PC-3 (cell line): ENCODE measurements around the gene ENPP7. TPM values are rescaled to one million over a fixed set of nuclear protein-coding genes. Genes with fewer than 3 reads are reported as not detected.
A peak's percentile ranks its signal among the peaks of the same experiment; 100 is the strongest.

Experiments
- ATAC-seq: fragments of 200-7000 bp; cut with Tn5 transposase; 2 replicates; pipeline ENCODE4 v1.9.1; 2020; ENCODE audit warnings: mild to moderate bottlenecking, moderate library complexity
- BruUV-seq: library from RNA; stranded (reverse); fragments of 400-500 nt; replicated peaks from 2 replicates; lab custom pipeline; 2021; lab: Mats Ljungman, UMichigan
- CTCF ChIA-PET: fragments of 300-600 bp; sonication (Branson Sonifier 250); formaldehyde crosslinking; loops from one replicate; lab custom pipeline; 2022; ENCODE audit warnings: antibody characterized with exemption; lab: Charles Lee
- POLR2A ChIA-PET: fragments of 300-600 bp; sonication (Branson Sonifier 250); formaldehyde crosslinking; loops from one replicate; lab custom pipeline; 2022; ENCODE audit warnings: antibody characterized with exemption; ENCODE audit not compliant: unreplicated experiment; lab: Charles Lee
- DNase-seq: peaks from one replicate; pipeline ENCODE4 v3.0.0-alpha.2; 2015
- H2AFZ ChIP-seq: fragments of 300-600 bp; sonication (generic); 2 replicates; pipeline ENCODE4 v1.6.0; 2016; ENCODE audit warnings: antibody characterized with exemption, low read length
- H3F3A ChIP-seq: fragments of 300-600 bp; sonication (generic); one replicate; pipeline ENCODE4 v1.6.0; 2017; ENCODE audit warnings: antibody characterized with exemption, low read length, control low read depth, mild to moderate bottlenecking; ENCODE audit not compliant: unreplicated experiment
- H3K27ac ChIP-seq: fragments of 300-600 bp; sonication (generic); 2 replicates; pipeline ENCODE4 v1.5.1; 2016; ENCODE audit warnings: mild to moderate bottlenecking, low read length
- H3K27me3 ChIP-seq: fragments of 300-600 bp; sonication (generic); 2 replicates; pipeline ENCODE4 v1.6.1; 2016; ENCODE audit warnings: low read length, mixed read lengths
- H3K36me3 ChIP-seq: fragments of 300-600 bp; sonication (generic); 2 replicates; pipeline ENCODE4 v1.6.1; 2016; ENCODE audit warnings: low read depth, mixed run types, low read length, mixed read lengths
- H3K4me1 ChIP-seq: fragments of 300-600 bp; sonication (generic); 2 replicates; pipeline ENCODE4 v1.5.1; 2016; ENCODE audit warnings: low read length; ENCODE audit not compliant: insufficient read depth
- H3K4me2 ChIP-seq: fragments of 300-600 bp; sonication (generic); 2 replicates; pipeline ENCODE4 v1.6.0; 2016; ENCODE audit warnings: low read length
- H3K4me3 ChIP-seq: fragments of 300-600 bp; sonication (generic); 2 replicates; pipeline ENCODE4 v1.5.1; 2016; ENCODE audit warnings: mild to moderate bottlenecking, low read length, mixed read lengths
- H3K79me2 ChIP-seq: fragments of 300-600 bp; sonication (generic); 2 replicates; pipeline ENCODE4 v1.6.1; 2017; ENCODE audit warnings: low read length, mixed read lengths
- H3K9ac ChIP-seq: fragments of 300-600 bp; sonication (generic); 2 replicates; pipeline ENCODE4 v1.6.0; 2016; ENCODE audit warnings: mild to moderate bottlenecking, low read length
- H3K9me2 ChIP-seq: fragments of 300-600 bp; sonication (generic); replicated peaks from 2 replicates; pipeline ENCODE4 v1.6.1; 2016; ENCODE audit warnings: mixed run types, low read length, mixed read lengths
- H3K9me3 ChIP-seq: fragments of 300-600 bp; sonication (generic); 2 replicates; pipeline ENCODE4 v1.6.1; 2016; ENCODE audit warnings: low read length, mixed read lengths
- H4K20me1 ChIP-seq: fragments of 300-600 bp; sonication (generic); 2 replicates; pipeline ENCODE4 v1.6.1; 2016; ENCODE audit warnings: low read length, mixed read lengths
- EZH2 ChIP-seq: fragments of 300-600 bp; sonication (generic); IDR thresholded peaks from one replicate; pipeline ENCODE4 v1.6.1; 2017; ENCODE audit warnings: antibody characterized with exemption, mild to moderate bottlenecking, low read length; ENCODE audit not compliant: unreplicated experiment
- EZH2phosphoT487 ChIP-seq: fragments of 300-600 bp; sonication (generic); IDR thresholded peaks from 2 replicates; pipeline ENCODE4 v1.6.1; 2018; ENCODE audit warnings: mild to moderate bottlenecking, antibody characterized with exemption, low read length, borderline replicate concordance
- intact Hi-C: fragments of 100-400 bp; cut with micrococcal nuclease; formaldehyde crosslinking; loops from 2 replicates; pipeline ENCODE4 v1.9.0; 2023
- total RNA-seq: library from RNA; depleted of rRNA; stranded (reverse); fragments of >200 nt; gene quantifications from 2 replicates; pipeline ENCODE4 v1.2.3, GENCODE V29; 2014
- TF ChIP-seq, protein P1 (sequence below): fragments of 300-600 bp; sonication (generic); conservative IDR thresholded peaks from 2 replicates; pipeline ENCODE4 v1.5.1; 2017; ENCODE audit warnings: antibody characterized with exemption, low read depth, mild to moderate bottlenecking, low read length

The ENPP7 gene
- total RNA-seq, 1 experiment from 2014 or later: not detected

DNA sequence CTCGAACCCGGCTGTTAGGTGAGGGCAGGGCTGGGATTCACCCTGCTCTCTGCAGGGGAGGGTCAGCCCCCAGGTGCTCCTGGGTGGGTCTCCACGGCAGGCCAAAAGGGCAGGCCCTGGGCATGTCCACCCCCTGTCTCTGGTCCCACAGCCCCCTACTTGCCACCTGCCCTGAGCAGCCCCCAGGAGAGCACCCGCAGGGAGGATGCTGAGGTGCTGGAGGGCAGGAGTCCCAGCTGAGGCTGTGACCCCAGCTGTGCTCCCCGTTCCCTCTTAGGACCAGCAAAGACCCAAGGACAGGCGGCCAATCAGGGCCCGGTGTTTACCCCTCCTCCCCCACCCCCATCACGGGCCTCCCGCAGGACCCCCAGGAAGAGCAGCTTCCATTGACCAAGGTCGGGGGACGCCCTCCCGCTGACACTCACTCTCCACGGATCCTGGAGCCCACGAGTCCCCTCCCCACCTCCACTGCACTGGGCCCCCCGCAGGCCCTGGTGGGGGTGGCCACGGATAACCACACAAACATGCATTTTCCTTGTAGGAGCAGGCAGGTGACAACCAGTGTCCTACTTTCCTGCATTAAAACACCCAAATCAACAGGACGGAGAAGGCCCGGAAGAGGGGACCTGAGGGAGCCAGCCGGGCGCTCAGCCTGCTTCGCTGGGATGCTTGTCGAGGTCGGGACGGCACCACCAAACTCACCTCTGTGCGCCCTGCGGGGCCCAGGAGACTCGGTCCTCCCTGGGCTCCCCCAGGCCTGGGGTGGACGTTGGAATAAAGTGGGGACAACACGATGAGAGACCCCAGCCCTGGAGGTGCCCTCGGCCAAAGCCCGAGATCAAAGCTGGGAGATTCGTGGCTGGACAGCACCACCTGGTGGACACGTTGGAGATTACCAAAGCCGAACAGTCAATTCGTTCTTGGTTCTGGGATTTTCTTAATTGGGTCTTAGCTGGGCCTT is 22.5 kb upstream of the ENPP7 start:
- Histone ChIP-seq H3K9me3 (no peaks in the 10 kb centered on the region), H3F3A (no peaks in the 10 kb centered on the region), H2AFZ (0 out of 2 replicates have a peak overlapping the region, but pooled peaks have one; percentile 39), H3K27ac (no peak overlapping the region), H3K4me2 (peak overlapping the region; percentile 66; the same call in 1 of the 2 replicates), H3K9ac (no peak overlapping the region), H3K4me1 (no peaks in the 10 kb centered on the region), H3K4me3 (no peak overlapping the region; the same call in 1 of the 2 replicates), H3K9me2 (no peaks in the 10 kb centered on the region), H4K20me1 (no peaks in the 10 kb centered on the region), H3K27me3 (no peaks in the 10 kb centered on the region), H3K36me3 (no peaks in the 10 kb centered on the region), H3K79me2 (no peaks in the 10 kb centered on the region)
- ATAC-seq (peak; percentile 66), DNase-seq (peak; percentile 73)
- CTCF ChIA-PET: interaction anchor here (0.6 to 1.0 kb wide), 6 partner anchors 38 to 315 kb away, joined by 3 to 8 read pairs (median 5); partner anchors contain the start of gene CBX8
- TF ChIP-seq, protein P1, sequence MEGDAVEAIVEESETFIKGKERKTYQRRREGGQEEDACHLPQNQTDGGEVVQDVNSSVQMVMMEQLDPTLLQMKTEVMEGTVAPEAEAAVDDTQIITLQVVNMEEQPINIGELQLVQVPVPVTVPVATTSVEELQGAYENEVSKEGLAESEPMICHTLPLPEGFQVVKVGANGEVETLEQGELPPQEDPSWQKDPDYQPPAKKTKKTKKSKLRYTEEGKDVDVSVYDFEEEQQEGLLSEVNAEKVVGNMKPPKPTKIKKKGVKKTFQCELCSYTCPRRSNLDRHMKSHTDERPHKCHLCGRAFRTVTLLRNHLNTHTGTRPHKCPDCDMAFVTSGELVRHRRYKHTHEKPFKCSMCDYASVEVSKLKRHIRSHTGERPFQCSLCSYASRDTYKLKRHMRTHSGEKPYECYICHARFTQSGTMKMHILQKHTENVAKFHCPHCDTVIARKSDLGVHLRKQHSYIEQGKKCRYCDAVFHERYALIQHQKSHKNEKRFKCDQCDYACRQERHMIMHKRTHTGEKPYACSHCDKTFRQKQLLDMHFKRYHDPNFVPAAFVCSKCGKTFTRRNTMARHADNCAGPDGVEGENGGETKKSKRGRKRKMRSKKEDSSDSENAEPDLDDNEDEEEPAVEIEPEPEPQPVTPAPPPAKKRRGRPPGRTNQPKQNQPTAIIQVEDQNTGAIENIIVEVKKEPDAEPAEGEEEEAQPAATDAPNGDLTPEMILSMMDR: peak; percentile 85
- TF ChIP-seq EZH2phosphoT487 (no peak), EZH2 (no peak)
- POLR2A ChIA-PET: interaction anchor here (0.7 kb wide), 1 partner anchor 644 kb away, joined by 3 read pairs; no protein-coding TSS in a partner anchor
- BruUV-seq: no TSS peak
- intact Hi-C loops: loop anchor here (1.0 to 2.0 kb wide), 2 partner anchors 279 to 307 kb away; no protein-coding TSS in a partner anchor

DNA sequence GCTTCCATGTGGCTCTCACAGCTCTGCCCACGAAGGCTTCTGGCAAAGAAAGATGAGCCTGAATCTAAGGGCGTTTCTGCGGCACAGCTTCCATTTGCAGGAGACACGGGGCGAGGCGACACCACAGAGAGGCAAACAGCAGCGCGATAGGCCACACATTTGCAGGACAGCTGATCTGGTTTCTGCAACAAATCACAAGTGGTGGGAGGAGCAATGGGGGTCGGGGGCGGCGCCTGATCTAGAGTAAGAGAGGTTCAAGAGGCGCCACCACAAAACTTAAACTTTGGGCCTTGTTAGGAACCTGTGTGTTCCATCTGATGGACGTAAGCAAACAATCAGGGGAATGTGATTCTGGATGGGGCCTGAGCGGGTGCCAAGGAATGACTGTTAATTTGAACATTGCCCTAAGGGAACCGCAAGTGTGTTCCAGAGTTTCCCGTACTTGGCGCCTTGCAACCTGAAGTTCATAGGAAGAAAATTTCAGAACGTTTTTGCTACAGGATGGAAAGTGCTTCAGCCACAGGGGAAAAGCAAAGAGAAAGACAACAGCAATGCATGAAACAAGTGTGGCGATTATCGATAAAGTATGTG is 18.9 kb upstream of the ENPP7 start:
- no peak overlapping the region for H3K9ac ChIP-seq
- H3K4me2 ChIP-seq: no peak overlapping the region
- H3F3A ChIP-seq: no peaks in the 10 kb centered on the region
- no peak overlapping the region for H3K4me3 ChIP-seq
- intact Hi-C loops: no loop called here
- no peaks in the 10 kb centered on the region for H4K20me1 ChIP-seq
- H3K27me3 ChIP-seq: peaks cover 15% of the 10 kb centered on the region; the same call in 1 of the 2 replicates
- no peaks in the 10 kb centered on the region for H3K9me2 ChIP-seq
- POLR2A ChIA-PET: no interaction called here
- no peaks in the 10 kb centered on the region for H3K36me3 ChIP-seq
- H3K4me1 ChIP-seq: no peaks in the 10 kb centered on the region
- peak overlapping the region; percentile 41 for H2AFZ ChIP-seq
- BruUV-seq: no TSS peak
- no peaks in the 10 kb centered on the region for H3K79me2 ChIP-seq
- TF ChIP-seq EZH2 (no peak), EZH2phosphoT487 (no peak)
- TF ChIP-seq, protein P1: no peak
- peak; percentile 30 for ATAC-seq
- H3K9me3 ChIP-seq: no peaks in the 10 kb centered on the region
- CTCF ChIA-PET: interaction anchor here (0.7 kb wide), 1 partner anchor 296 kb away, joined by 5 read pairs; no protein-coding TSS in a partner anchor
- H3K27ac ChIP-seq: no peak overlapping the region
- DNase-seq: peak; percentile 65
